Lung (tissue), 12 donors: Measurements from ENCODE around the gene TMPRSS5. TPM values are rescaled to one million over a fixed set of nuclear protein-coding genes. Genes with fewer than 3 reads are reported as not detected.

Experiments used
- ATAC-seq: fragments of 200-7000 bp; cut with Tn5 transposase; one replicate; pipeline ENCODE4 v1.9.1; 2020; ENCODE audit warnings: moderate number of reproducible peaks; ENCODE audit not compliant: insufficient read depth, low FRiP score
- DNase-seq, 3 donors: peaks; one replicate each; pipeline ENCODE4 v3.0.0-alpha.2; 2013 to 2017
- H3K27ac ChIP-seq, 2 donors: one replicate each; pipeline ENCODE4 v1.5.1; 2013; ENCODE audit warnings: mild to moderate bottlenecking in 2 of 2, moderate library complexity in 2 of 2, control low read depth in 1 of 2, inconsistent platforms in 1 of 2, low read depth in 1 of 2, low read length in 1 of 2
- H3K27me3 ChIP-seq, 3 donors: one replicate each; pipeline ENCODE4 v1.5.1; 2013; ENCODE audit warnings: low read length in 2 of 3; ENCODE audit not compliant: control insufficient read depth in 3 of 3, insufficient read depth in 3 of 3
- H3K36me3 ChIP-seq, 4 donors: one replicate each; pipeline ENCODE4 v1.5.1; 2013; ENCODE audit warnings: low read length in 4 of 4, mild to moderate bottlenecking in 1 of 4, moderate library complexity in 1 of 4; ENCODE audit not compliant: control insufficient read depth in 4 of 4, insufficient read depth in 4 of 4
- H3K4me1 ChIP-seq, 5 donors: one replicate each; pipeline ENCODE4 v1.5.1; 2013; ENCODE audit warnings: low read length in 5 of 5, mild to moderate bottlenecking in 2 of 5, moderate library complexity in 1 of 5; ENCODE audit not compliant: control insufficient read depth in 5 of 5, insufficient read depth in 5 of 5
- H3K4me3 ChIP-seq: one replicate; pipeline ENCODE4 v1.5.1; 2013; ENCODE audit warnings: mild to moderate bottlenecking, control low read depth, moderate library complexity
- H3K9ac ChIP-seq, 2 donors: one replicate each; pipeline ENCODE4 v1.5.1; 2013; ENCODE audit warnings: low read length in 2 of 2, control low read depth in 1 of 2; ENCODE audit not compliant: insufficient read depth in 1 of 2
- H3K9me3 ChIP-seq, 4 donors: one replicate each; pipeline ENCODE4 v1.5.1; 2013; ENCODE audit warnings: low read length in 3 of 4, mild to moderate bottlenecking in 1 of 4, moderate library complexity in 1 of 4; ENCODE audit not compliant: control insufficient read depth in 4 of 4, insufficient read depth in 3 of 4
- WGBS, 2 donors: extraction: QIAGEN DNeasy Blood & Tissue Kit; methylation state at CpG; one replicate each; pipeline ENCODE4 v1.1.7; 2013; 5-methylcytosine and 5-hydroxymethylcytosine counted together
- polyA plus RNA-seq, 2 donors: library from polyadenylated mRNA; stranded (reverse); fragments of 200-250 nt; gene quantifications; one replicate each; pipeline ENCODE4 v1.2.1, GENCODE V29; 2013
- total RNA-seq, 2 donors: library from RNA; depleted of rRNA in 1 of 2; stranded (reverse); fragments of >200 nt in 1 of 2; gene quantifications; one replicate each; pipeline ENCODE4 v1.2.1, GENCODE V29; 2014 to 2021
- TF ChIP-seq, protein P1 (sequence below): IDR thresholded peaks from 2 replicates; pipeline ENCODE4 v1.5.1; 2012; ENCODE audit warnings: mild to moderate bottlenecking; ENCODE audit errors: control extremely low read depth, extremely low read depth
- donor health status: control.
- donor health status: control.
- donor health status: Bipolar disorder and iron deficiency.
- donor health status: healthy.
- donor health status: DM: yes; HTN: yes; CAD: no.

Gene TMPRSS5
- total and polyA plus RNA-seq, 4 donors = 0.32 to 1.8 (median 0.99) TPM

DNA sequence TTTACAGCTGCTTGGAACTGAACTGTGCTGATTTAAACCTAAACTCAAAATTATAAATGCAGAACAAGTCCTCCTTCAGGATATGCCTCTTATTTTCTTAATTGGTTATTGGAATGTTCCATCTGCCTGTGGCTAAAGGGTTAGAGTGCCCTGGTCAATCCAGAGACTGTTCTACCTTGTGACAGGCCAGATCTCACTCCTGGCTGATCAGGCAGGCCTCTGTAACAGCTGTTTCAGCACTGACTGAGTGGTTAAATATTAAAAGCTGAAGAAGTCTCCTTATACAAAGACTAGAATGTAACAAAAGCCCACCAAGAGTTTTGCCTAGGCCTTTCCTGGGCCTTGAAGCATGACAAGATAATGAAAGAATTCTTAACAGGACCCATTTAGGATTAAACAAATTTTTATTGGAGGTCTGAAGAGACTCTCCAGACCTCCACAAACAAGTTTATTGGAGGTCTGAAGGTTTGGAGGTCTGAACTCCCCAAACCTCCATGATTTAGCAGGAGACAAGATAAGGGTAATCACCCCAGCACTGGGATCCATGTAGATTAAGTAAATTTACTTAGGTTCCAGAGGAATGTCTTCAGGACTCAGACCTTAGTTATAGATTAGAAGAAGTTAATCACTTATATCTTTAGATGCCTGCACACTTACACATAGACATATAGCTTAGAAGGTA is 35.8 kb downstream of the TMPRSS5 start:
- Histone ChIP-seq H3K9me3 (peaks cover 0 to 3% (median 0%) of the 10 kb centered on the region in 4 donors), H3K27me3 (no peaks in the 10 kb centered on the region), H3K36me3 (no peaks in the 10 kb centered on the region), H3K9ac (no peak overlapping the region), H3K27ac (no peak overlapping the region), H3K4me3 (no peak overlapping the region), H3K4me1 (no peaks in the 10 kb centered on the region)
- DNase-seq (no peak), ATAC-seq (no peak)
- TF ChIP-seq, protein P1, sequence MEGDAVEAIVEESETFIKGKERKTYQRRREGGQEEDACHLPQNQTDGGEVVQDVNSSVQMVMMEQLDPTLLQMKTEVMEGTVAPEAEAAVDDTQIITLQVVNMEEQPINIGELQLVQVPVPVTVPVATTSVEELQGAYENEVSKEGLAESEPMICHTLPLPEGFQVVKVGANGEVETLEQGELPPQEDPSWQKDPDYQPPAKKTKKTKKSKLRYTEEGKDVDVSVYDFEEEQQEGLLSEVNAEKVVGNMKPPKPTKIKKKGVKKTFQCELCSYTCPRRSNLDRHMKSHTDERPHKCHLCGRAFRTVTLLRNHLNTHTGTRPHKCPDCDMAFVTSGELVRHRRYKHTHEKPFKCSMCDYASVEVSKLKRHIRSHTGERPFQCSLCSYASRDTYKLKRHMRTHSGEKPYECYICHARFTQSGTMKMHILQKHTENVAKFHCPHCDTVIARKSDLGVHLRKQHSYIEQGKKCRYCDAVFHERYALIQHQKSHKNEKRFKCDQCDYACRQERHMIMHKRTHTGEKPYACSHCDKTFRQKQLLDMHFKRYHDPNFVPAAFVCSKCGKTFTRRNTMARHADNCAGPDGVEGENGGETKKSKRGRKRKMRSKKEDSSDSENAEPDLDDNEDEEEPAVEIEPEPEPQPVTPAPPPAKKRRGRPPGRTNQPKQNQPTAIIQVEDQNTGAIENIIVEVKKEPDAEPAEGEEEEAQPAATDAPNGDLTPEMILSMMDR = no peak

DNA sequence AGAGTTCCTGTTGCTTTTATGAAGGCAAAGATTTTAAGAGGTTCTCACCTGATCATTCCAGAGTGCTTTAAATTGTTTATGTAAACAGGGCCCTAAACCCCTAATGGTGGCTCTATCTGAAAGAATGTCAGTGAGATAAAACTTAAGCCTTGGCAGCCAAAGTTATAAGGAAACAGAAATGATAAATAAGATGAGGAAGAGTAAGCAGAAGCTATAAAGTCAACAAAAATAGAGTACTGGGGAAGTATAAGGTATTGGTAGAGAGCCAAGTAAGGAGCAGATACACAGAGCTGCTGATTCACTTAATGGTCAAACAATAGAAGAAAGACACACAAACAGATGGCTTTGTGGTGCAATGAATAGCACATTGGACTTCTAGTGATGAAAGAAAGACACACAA is 37.9 kb downstream of the TMPRSS5 start:
- Histone ChIP-seq H3K4me3 (no peak overlapping the region), H3K27ac (no peak overlapping the region), H3K4me1 (no peaks in the 10 kb centered on the region), H3K9me3 (peaks cover 0 to 7% (median 0%) of the 10 kb centered on the region in 4 donors), H3K36me3 (no peaks in the 10 kb centered on the region), H3K9ac (no peak overlapping the region), H3K27me3 (no peaks in the 10 kb centered on the region)
- DNase-seq (no peak), ATAC-seq (no peak)
- TF ChIP-seq, protein P1 = no peak

DNA sequence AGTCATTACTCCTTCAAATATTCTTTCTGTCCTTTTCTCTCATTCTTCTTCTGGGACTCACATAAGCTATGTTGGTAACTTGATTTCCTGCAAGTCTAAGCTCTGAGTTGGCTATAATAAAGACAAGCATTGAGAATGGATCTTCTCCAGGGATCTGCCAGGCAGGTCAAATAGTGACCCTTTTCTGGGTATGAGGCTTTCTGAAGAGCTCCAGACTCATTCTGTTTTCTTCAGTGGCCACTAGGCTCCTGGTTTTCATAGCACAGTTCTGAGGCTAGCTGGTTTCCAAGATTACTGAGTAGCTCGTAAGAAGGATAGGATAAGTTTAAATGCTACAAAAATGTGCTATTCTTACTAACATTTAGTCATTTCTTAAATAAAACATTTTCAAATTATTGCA is 38.3 kb downstream of the TMPRSS5 start:
- no peak for ATAC-seq
- Histone ChIP-seq H3K4me1 (no peaks in the 10 kb centered on the region), H3K4me3 (no peak overlapping the region), H3K27ac (no peak overlapping the region), H3K27me3 (no peaks in the 10 kb centered on the region), H3K9ac (no peak overlapping the region), H3K36me3 (no peaks in the 10 kb centered on the region), H3K9me3 (peaks cover 0 to 6% (median 0%) of the 10 kb centered on the region in 4 donors)
- WGBS, 2 donors = 41 to 89% methylated on average over 1 of the region's 1 CpG
- TF ChIP-seq, protein P1 = no peak
- DNase-seq = no peak

DNA sequence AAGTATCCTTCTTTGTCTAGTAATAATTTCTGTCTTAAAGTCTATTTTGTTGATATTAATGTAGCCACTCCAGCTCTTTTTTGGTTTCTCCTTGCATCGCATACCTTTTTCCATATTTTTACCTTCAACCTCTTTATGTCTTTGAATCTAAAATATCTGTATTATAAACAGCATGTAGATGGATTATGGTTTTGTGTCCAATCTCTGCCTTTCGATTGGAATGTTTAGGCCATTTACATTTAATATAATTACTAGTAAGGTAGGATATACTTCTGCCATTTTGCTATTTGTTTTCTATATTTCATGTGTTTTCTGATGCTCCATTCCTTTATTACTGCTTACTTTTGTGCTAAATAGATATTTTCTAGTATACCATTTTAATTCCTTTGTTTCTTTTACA is 39.5 kb downstream of the TMPRSS5 start:
- Histone ChIP-seq H3K4me1 (no peaks in the 10 kb centered on the region), H3K27ac (no peak overlapping the region), H3K9ac (no peak overlapping the region), H3K9me3 (peaks cover 0 to 4% (median 0%) of the 10 kb centered on the region in 4 donors), H3K27me3 (no peaks in the 10 kb centered on the region), H3K4me3 (no peak overlapping the region), H3K36me3 (no peaks in the 10 kb centered on the region)
- ATAC-seq = no peak
- TF ChIP-seq, protein P1 = no peak
- 94 to 97% methylated on average over 2 of the region's 2 CpGs for WGBS, 2 donors
- DNase-seq = no peak
